AG04450 (cell line): ENCODE data around the gene SLC6A11. TPM values are rescaled to one million over a fixed set of nuclear protein-coding genes. Genes with fewer than 3 reads are reported as not detected.

Experiments used
- CTCF ChIA-PET: fragments of 300-600, 350-600 bp; formaldehyde crosslinking; extraction: SDS; loops from one replicate; lab custom pipeline; 2022; ENCODE audit warnings: antibody characterized with exemption, inconsistent platforms; lab: Charles Lee
- POLR2A ChIA-PET: fragments of 350-600 bp; formaldehyde crosslinking; extraction: SDS; loops from one replicate; lab custom pipeline; 2021; ENCODE audit warnings: antibody characterized with exemption, inconsistent platforms; lab: Yijun Ruan, JAX
- DNase-seq: peaks from one replicate; pipeline ENCODE4 v3.0.0-alpha.2; 2011; ENCODE audit warnings: low read depth, low spot score
- H3K27ac ChIP-seq: one replicate; pipeline ENCODE4 v1.5.1; 2012; ENCODE audit warnings: low read depth, low read length, control low read depth
- H3K27me3 ChIP-seq: one replicate; pipeline ENCODE4 v1.6.0; 2012; ENCODE audit warnings: low read length; ENCODE audit not compliant: control insufficient read depth, insufficient read depth
- H3K4me3 ChIP-seq: 2 replicates; pipeline ENCODE4 v1.5.1; 2011; ENCODE audit warnings: mild to moderate bottlenecking, low read depth, low read length, control low read depth
- H3K9me3 ChIP-seq: 2 replicates; pipeline ENCODE4 v1.5.1; 2012; ENCODE audit warnings: low read length; ENCODE audit not compliant: control insufficient read depth, insufficient read depth
- CTCF ChIP-seq: IDR thresholded peaks from 2 replicates; pipeline ENCODE4 v1.5.1; 2011; ENCODE audit warnings: low read depth, low read length, control low read depth, inconsistent platforms
- polyA plus RNA-seq: library from polyadenylated mRNA; depleted of rRNA; stranded (reverse); fragments of >200 nt; gene quantifications from 2 replicates; pipeline ENCODE4 v1.2.3, GENCODE V29; 2011

Gene SLC6A11
- polyA plus RNA-seq, 1 experiment: not detected

GRCh38 chr3:10888518-10889090 is 72.6 kb downstream of the SLC6A11 start:
- ChIA-PET CTCF (no interaction called here), POLR2A (no interaction called here)
- Histone ChIP-seq H3K9me3 (peaks cover 2% of the 10 kb centered on the region; the same call in 1 of the 2 replicates), H3K27me3 (no peaks in the 10 kb centered on the region), H3K4me3 (no peak overlapping the region), H3K27ac (no peak overlapping the region)
- DNase-seq: no peak
- TF ChIP-seq CTCF: no peak

DNA sequence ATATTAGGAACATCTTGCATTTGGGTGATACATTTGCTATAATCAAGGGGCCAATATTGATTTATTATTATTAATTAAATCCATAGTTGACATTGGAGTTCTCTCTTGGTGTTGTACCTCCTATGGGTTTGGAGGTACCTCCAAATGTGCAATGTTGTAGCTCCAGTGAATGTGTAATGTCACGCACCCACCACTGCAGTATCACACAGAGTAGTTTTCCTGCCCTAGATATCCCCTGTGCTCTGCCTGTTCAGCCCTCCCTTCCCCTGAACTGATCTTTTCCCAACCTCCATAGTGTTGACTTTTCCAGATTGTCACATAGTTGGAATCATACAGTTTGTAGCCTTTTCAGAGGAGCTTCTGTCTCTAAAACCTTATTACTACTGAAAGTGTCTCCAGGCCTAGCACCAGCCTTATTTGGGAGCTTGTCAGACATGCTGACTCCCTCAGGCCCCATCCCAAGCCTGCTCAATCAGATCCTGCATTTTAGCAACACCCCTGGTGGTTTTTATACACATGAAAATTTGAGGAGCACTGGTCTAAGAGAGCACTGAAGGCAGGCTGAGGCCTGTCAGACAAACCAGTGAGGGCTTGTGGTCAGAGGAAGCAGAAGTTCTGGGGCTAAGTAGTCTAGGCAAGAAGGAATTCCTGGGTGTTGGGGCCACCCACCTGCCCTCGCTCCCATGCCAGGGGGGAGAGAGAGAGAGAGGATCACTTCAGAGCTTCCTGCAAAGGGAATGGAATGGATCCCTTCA is 73.4 kb downstream of the SLC6A11 start:
- no peak for DNase-seq
- no peak for TF ChIP-seq CTCF
- ChIA-PET POLR2A (no interaction called here), CTCF (no interaction called here)
- Histone ChIP-seq H3K27me3 (no peaks in the 10 kb centered on the region), H3K9me3 (peaks cover 2% of the 10 kb centered on the region; the same call in 1 of the 2 replicates), H3K27ac (no peak overlapping the region), H3K4me3 (no peak overlapping the region)

DNA sequence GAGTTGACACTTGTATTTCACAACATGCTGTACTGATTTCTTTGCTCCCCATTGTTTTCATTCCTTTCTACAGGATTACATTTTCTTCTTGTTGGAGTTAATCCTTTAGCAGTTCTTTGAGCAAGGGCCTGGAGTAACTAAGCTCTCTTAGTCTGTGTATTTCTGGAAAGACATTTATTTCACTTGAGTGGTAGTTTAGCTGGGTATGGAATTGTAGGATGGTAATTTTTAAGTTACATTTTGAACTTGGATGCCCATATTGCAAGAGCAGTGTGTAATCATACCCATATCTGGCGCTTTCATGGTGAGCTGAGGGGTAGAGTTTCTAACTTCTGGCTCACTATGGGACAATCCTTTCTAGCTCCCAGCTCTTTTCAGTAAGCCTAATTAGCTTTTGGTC is 74.6 kb downstream of the SLC6A11 start:
- no peak for TF ChIP-seq CTCF
- ChIA-PET POLR2A (no interaction called here), CTCF (no interaction called here)
- Histone ChIP-seq H3K27me3 (no peaks in the 10 kb centered on the region), H3K9me3 (peaks cover 2% of the 10 kb centered on the region; the same call in 1 of the 2 replicates), H3K4me3 (no peak overlapping the region), H3K27ac (no peak overlapping the region)
- DNase-seq: no peak

DNA sequence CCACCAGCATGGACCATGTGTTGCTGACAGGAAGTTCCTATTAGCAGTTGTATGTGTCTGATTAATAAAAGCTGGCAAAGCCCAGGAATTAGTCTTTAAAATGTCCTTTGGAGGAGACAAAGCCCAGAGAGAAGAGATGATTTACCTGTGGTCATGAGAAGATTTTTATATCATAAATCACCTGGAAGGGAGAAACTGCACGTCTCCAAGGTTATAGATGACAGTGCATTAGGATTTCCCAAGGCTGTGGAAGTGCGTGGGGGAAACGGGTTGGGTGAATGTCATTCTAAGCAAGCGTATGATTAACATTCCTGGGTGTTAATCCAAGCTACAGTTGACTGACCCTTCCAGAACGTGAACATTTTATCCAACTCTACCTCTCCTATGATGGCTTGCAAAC is 76.6 kb downstream of the SLC6A11 start:
- ChIA-PET CTCF (interaction anchor here (0.5 kb wide), 1 partner anchor 255 kb away, joined by 3 read pairs; no protein-coding TSS in a partner anchor), POLR2A (no interaction called here)
- Histone ChIP-seq H3K4me3 (no peak overlapping the region), H3K27ac (no peak overlapping the region), H3K9me3 (peaks cover 2% of the 10 kb centered on the region; the same call in 1 of the 2 replicates), H3K27me3 (no peaks in the 10 kb centered on the region)
- DNase-seq: no peak
- no peak for TF ChIP-seq CTCF

DNA sequence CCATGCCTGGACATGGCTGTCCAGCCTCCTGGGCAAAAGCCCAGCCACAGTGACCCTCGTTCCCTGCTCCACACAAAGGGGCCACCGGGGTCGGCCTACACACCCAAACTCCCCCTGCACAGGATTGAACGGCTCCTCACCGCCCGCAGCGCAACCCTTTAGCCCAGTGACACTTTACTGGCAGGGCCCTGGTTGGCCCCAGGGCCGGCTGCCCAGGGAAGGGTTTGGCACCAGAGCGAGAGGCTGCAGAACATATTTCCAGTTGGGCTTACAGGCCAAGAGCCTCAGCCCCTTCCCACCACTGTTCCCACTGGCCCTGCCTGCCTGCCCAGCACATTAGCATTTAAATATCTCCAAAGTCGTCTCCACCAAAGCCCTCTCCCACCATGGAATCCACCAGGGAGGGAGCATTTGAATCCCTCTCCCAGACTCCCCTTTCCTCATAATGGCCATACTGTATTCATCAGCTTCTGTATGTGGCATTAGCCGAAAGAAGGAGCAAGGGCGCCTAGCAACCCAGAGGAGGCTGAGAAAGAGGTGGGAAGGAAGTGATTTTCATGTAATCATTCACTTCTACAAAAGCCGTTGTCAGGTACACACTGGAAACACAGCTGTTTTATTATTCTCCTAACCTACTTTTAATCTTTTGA is 85.4 kb downstream of the SLC6A11 start:
- CTCF ChIA-PET: no interaction called here
- TF ChIP-seq CTCF: no peak
- POLR2A ChIA-PET: no interaction called here

More for the DNA sequence above, 85.4 kb downstream of the SLC6A11 start:
- H3K27me3 ChIP-seq: peaks cover 4% of the 10 kb centered on the region
- DNase-seq: no peak
- no peak overlapping the region for H3K27ac ChIP-seq
- H3K9me3 ChIP-seq: no peaks in the 10 kb centered on the region; the same call in 1 of the 2 replicates
- H3K4me3 ChIP-seq: no peak overlapping the region
